ENCODE data around the gene ARHGAP15.

DNA sequence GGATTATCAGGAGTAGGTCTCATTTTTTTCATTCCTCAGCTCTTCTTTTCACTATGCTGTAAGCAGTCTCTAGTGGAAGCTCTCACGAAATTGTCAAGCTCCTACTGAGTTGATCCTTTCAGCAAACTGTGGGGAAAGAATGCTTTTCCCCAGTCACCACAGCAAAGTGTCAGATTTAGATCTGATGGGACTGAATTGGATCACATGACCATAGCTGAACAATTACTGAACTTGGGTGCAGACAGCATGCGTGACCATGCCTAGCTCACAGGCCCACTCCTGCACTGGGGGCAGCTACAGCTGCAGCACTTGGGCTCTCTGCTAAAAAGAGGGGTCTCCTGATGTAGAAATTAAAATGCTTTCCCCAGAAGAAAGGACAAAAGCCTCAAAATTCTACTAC is 3.1 kb downstream of the ARHGAP15 start:
- TF ChIP-seq CTCF (IDR thresholded peaks at IDR 0.05; ENCODE audit: low read length), result no peak
- no peak for TF ChIP-seq EZH2 (optimal IDR thresholded peaks at IDR 0.05; ENCODE audit: low read depth, low read length)

All from MM.1S (cell line).